ENCODE measurements around the gene ST6GALNAC6. TPM values are rescaled to one million over a fixed set of nuclear protein-coding genes. Genes with fewer than 3 reads are reported as not detected.

The ST6GALNAC6 gene
- polyA plus RNA-seq, 1 experiment: 40.6 TPM

DNA sequence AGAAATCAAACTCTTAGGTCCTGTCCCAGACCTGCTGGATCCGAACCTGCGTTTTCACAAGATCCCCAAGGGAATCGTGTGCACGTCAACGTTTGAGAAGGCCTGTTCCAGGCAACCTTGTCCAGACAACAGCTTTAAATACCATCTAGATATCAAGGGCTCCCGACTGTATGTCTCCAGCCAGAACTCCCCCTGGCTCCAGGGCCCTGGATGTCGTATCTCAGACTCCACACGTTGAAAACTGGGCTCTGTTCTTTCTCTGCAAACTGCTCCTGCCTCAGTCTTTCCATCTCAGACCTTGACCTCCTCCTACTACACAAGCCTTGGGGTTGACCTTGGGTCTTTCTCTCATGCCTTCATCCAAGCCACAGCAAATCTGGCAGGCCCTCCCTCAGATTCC is 39.1 kb downstream of the ST6GALNAC6 start:
- no peak for DNase-seq (ENCODE audit: low read depth, low spot score)

DNA sequence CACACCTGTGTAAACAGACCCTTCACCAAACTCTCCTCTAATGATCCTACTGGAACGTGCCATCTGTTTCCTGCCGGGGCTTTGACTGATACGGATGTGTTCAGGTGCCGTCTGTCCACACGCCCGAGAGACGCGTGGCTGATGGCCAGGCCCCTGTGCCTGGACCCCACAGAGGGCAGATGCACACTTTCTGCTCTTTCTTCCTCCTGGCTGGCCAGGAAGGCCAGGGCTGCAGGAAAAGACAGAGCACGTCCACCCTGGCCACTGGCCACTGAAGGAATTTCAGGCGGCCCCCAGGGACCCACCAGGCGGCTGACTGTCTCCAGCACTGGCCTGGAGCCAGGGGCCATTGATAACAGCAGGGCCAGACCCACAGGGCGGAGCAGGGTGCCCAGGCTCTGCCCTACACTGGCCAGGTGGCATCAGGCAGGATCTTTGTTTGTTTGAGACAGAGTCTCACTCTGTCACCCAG is 41.3 kb downstream of the ST6GALNAC6 start:
- POLR2A ChIA-PET: no interaction called here
- H3K27ac ChIP-seq (ENCODE audit: low read depth, low read length): no peak overlapping the region
- TF ChIP-seq CTCF (IDR thresholded peaks at IDR 0.05; ENCODE audit: low read depth, low read length): no peak
- H3K27me3 ChIP-seq (ENCODE audit: control insufficient read depth, insufficient read depth, low read length): no peaks in the 10 kb centered on the region
- no peak overlapping the region for H3K4me3 ChIP-seq (ENCODE audit: low read depth, low read length)
- H3K9me3 ChIP-seq (ENCODE audit: control insufficient read depth, insufficient read depth, low read length): no peaks in the 10 kb centered on the region
- no peak for DNase-seq (ENCODE audit: low read depth, low spot score)
- CTCF ChIA-PET: interaction anchor here (0.5 to 1.9 kb wide), 4 partner anchors 12 to 1146 kb away, joined by 3 to 6 read pairs (median 4); no protein-coding TSS in a partner anchor

More for the DNA sequence above, 39.1 kb downstream of the ST6GALNAC6 start:
- H3K27me3 ChIP-seq (ENCODE audit: control insufficient read depth, insufficient read depth, low read length): no peaks in the 10 kb centered on the region
- H3K4me3 ChIP-seq (ENCODE audit: low read depth, low read length): no peak overlapping the region
- no peak overlapping the region for H3K27ac ChIP-seq (ENCODE audit: low read depth, low read length)
- no peaks in the 10 kb centered on the region for H3K9me3 ChIP-seq (ENCODE audit: control insufficient read depth, insufficient read depth, low read length)
- no peak for TF ChIP-seq CTCF (IDR thresholded peaks at IDR 0.05; ENCODE audit: low read depth, low read length)
- ChIA-PET POLR2A (no interaction called here), CTCF (interaction anchor here (1.7 to 1.9 kb wide), 2 partner anchors 10 kb away, joined by 6 to 12 read pairs; no protein-coding TSS in a partner anchor)

DNA sequence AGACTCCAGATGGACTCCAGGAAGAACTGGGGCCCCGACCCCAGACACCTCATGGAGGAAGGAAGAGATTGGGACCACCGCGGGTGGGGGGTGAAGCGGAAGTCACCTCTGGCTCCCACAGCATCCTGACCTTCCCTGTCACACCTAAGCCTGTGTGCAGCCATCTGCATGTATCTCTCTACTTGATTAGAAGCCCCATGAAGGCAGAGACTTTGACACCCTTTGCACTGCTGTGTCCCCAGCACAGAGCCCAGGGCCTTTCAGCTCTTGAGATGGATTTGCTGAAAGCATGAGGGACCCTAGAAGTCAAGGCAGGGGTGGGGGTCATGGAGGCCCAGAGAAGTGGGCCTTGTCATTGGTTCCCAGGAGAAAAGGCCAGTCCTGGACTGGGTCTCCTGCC is 42.1 kb downstream of the ST6GALNAC6 start:
- no peak for TF ChIP-seq CTCF (IDR thresholded peaks at IDR 0.05; ENCODE audit: low read depth, low read length)
- no peaks in the 10 kb centered on the region for H3K9me3 ChIP-seq (ENCODE audit: control insufficient read depth, insufficient read depth, low read length)
- H3K4me3 ChIP-seq (ENCODE audit: low read depth, low read length): no peak overlapping the region
- CTCF ChIA-PET: interaction anchor here (0.6 to 1.6 kb wide), 2 partner anchors 12 to 57 kb away, joined by 3 to 6 read pairs; no protein-coding TSS in a partner anchor
- no peak overlapping the region for H3K27ac ChIP-seq (ENCODE audit: low read depth, low read length)
- DNase-seq (ENCODE audit: low read depth, low spot score): no peak
- H3K27me3 ChIP-seq (ENCODE audit: control insufficient read depth, insufficient read depth, low read length): no peaks in the 10 kb centered on the region
- POLR2A ChIA-PET: no interaction called here

DNA sequence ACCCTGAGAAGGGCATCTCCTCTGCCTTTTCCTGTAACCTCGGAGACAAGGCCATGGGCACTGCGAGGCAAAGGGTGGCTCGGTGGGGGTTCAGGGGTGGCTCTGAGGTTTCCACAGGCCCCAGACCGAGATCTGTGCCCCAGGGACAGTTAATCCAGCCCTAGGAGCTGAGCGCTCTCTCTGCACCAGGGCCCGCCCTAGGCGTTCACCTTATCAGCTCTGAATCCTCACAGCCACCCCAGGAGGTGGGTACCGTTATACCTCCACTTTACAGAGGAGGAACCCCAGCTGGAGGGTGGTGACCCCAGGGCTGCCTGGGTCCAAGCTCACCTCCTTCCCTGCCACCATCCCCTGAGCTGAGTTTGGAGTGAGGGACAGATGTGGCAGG is 42.7 kb downstream of the ST6GALNAC6 start:
- H3K27ac ChIP-seq (ENCODE audit: low read depth, low read length): no peak overlapping the region
- ChIA-PET CTCF (interaction anchor here (1.6 kb wide), 1 partner anchor 13 kb away, joined by 6 read pairs; no protein-coding TSS in a partner anchor), POLR2A (no interaction called here)
- no peaks in the 10 kb centered on the region for H3K27me3 ChIP-seq (ENCODE audit: control insufficient read depth, insufficient read depth, low read length)
- no peaks in the 10 kb centered on the region for H3K9me3 ChIP-seq (ENCODE audit: control insufficient read depth, insufficient read depth, low read length)
- no peak for DNase-seq (ENCODE audit: low read depth, low spot score)
- no peak for TF ChIP-seq CTCF (IDR thresholded peaks at IDR 0.05; ENCODE audit: low read depth, low read length)
- no peak overlapping the region for H3K4me3 ChIP-seq (ENCODE audit: low read depth, low read length)

DNA sequence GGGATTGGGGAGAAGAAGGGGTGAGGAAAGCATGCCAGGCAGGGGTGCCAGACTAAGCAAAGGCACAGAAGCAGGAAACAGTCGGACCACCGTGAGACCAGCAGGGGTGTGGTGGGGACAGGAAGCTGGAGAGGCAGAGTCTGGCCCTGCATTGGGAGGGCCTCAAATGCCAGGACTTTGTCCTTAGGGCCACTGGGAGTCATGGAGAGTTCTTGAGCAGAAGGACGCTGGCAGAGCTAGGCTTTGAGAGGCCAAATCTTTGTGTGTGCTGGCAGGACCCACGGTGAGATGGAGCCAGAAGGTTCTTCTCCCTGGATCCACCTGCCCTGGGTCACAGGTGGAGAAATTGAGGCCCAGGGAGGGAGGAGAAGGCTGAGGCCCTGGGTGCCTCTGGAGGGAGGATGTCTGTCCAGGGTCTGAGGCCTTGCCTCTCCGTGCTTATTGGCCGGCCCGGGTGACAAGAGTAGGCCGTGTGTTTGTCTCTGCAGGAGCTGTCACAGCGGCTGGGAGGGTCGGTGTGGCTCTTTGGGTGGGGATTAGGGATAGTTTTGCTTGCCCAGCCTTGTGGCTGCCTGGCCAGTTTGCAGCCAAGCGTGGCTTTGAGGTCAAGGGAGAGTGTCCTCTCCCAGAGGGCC is 43.2 kb downstream of the ST6GALNAC6 start:
- ChIA-PET CTCF (interaction anchor here (1.6 to 2.6 kb wide), 2 partner anchors 14 kb away, joined by 6 to 11 read pairs; no protein-coding TSS in a partner anchor), POLR2A (no interaction called here)
- TF ChIP-seq CTCF (IDR thresholded peaks at IDR 0.05; ENCODE audit: low read depth, low read length): no peak
- Histone ChIP-seq H3K27me3 (ENCODE audit: control insufficient read depth, insufficient read depth, low read length) (no peaks in the 10 kb centered on the region), H3K9me3 (ENCODE audit: control insufficient read depth, insufficient read depth, low read length) (peaks cover 2% of the 10 kb centered on the region; the same call in 1 of the 2 replicates), H3K4me3 (ENCODE audit: low read depth, low read length) (no peak overlapping the region), H3K27ac (ENCODE audit: low read depth, low read length) (no peak overlapping the region)
- no peak for DNase-seq (ENCODE audit: low read depth, low spot score)
